ENCODE measurements around the gene FBL. TPM values are rescaled to one million over a fixed set of nuclear protein-coding genes. Genes with fewer than 3 reads are reported as not detected.
A peak's percentile ranks its signal among the peaks of the same experiment; 100 is the strongest.

The FBL gene
- total and polyA plus RNA-seq, 2 of the 13 experiments (the other 11 are each of a cell fraction or from before 2014, with no cell fraction given), result 153 to 468 TPM

GRCh38 chr19:39873385-39873784 is 27.2 kb upstream of the FBL start:
- H4K20me1 ChIP-seq (ENCODE audit: insufficient read depth, low read length), result no peaks in the 10 kb centered on the region
- no peak for ATAC-seq
- WGBS (ENCODE audit: low lambda C conversion rate), result 93% methylated on average over 8 of the region's 20 CpGs
- no peak overlapping the region for H2AFZ ChIP-seq (ENCODE audit: low read length)
- no peaks in the 10 kb centered on the region for H3K79me2 ChIP-seq (ENCODE audit: insufficient read depth, low read length)
- TF ChIP-seq CAMTA2 (CRISPR knock-in tag; IDR thresholded peaks at IDR 0.05; ENCODE audit: borderline replicate concordance), result no peak
- TF ChIP-seq ZFP91 (CRISPR knock-in tag; IDR thresholded peaks at IDR 0.05; ENCODE audit: borderline replicate concordance), result no peak
- TF ChIP-seq, protein P1, sequence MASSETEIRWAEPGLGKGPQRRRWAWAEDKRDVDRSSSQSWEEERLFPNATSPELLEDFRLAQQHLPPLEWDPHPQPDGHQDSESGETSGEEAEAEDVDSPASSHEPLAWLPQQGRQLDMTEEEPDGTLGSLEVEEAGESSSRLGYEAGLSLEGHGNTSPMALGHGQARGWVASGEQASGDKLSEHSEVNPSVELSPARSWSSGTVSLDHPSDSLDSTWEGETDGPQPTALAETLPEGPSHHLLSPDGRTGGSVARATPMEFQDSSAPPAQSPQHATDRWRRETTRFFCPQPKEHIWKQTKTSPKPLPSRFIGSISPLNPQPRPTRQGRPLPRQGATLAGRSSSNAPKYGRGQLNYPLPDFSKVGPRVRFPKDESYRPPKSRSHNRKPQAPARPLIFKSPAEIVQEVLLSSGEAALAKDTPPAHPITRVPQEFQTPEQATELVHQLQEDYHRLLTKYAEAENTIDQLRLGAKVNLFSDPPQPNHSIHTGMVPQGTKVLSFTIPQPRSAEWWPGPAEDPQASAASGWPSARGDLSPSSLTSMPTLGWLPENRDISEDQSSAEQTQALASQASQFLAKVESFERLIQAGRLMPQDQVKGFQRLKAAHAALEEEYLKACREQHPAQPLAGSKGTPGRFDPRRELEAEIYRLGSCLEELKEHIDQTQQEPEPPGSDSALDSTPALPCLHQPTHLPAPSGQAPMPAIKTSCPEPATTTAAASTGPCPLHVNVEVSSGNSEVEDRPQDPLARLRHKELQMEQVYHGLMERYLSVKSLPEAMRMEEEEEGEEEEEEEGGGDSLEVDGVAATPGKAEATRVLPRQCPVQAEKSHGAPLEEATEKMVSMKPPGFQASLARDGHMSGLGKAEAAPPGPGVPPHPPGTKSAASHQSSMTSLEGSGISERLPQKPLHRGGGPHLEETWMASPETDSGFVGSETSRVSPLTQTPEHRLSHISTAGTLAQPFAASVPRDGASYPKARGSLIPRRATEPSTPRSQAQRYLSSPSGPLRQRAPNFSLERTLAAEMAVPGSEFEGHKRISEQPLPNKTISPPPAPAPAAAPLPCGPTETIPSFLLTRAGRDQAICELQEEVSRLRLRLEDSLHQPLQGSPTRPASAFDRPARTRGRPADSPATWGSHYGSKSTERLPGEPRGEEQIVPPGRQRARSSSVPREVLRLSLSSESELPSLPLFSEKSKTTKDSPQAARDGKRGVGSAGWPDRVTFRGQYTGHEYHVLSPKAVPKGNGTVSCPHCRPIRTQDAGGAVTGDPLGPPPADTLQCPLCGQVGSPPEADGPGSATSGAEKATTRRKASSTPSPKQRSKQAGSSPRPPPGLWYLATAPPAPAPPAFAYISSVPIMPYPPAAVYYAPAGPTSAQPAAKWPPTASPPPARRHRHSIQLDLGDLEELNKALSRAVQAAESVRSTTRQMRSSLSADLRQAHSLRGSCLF (CRISPR knock-in tag; IDR thresholded peaks at IDR 0.05; ENCODE audit: borderline replicate concordance), result no peak
- no peak for TF ChIP-seq ZNF430 (CRISPR knock-in tag; IDR thresholded peaks at IDR 0.05)
- 0 out of 2 replicates have a peak, but pooled peaks have one; percentile 24 for TF ChIP-seq RBFOX2 (IDR thresholded peaks at IDR 0.05; ENCODE audit: low read depth, low read length)
- TF ChIP-seq AGO2 (optimal IDR thresholded peaks at IDR 0.05; ENCODE audit: low read depth, low read length), result peak; percentile 32
- no peak for TF ChIP-seq FOXK1 (CRISPR knock-in tag; IDR thresholded peaks at IDR 0.05; ENCODE audit: borderline replicate concordance, low read depth)
- TF ChIP-seq IRX3 (CRISPR knock-in tag; IDR thresholded peaks at IDR 0.05; ENCODE audit: borderline replicate concordance, low read depth), result no peak
- CTCF ChIA-PET (ENCODE audit: low intra/inter-chr PET ratio, low total read pairs), result no interaction called here
- no peak for FAIRE-seq
- H3K9me3 ChIP-seq (ENCODE audit: low read length), result no peaks in the 10 kb centered on the region
- no peak overlapping the region for H3K4me2 ChIP-seq (ENCODE audit: low read depth, low read length)
- no peak overlapping the region for H3K27ac ChIP-seq (ENCODE audit: extremely low read length, insufficient read depth, low read length)
- POLR2A ChIA-PET, result no interaction called here
- no peak overlapping the region for H3K9ac ChIP-seq (ENCODE audit: insufficient read depth, low read depth, low read length)
- intact Hi-C loops (cut with micrococcal nuclease; ENCODE audit: unreplicated experiment), result no loop called here
- no peaks in the 10 kb centered on the region for H3K4me1 ChIP-seq (ENCODE audit: insufficient read depth, low read length)
- in situ Hi-C loops (cut with HindIII; ENCODE audit: extremely low pct_ligation_motif_present, low pct_unique_long_range_greater_than_20kb), result no loop called here
- H3K4me3 ChIP-seq (replicated peaks in 1 of 3; ENCODE audit: insufficient read depth in 1 of 3, low read depth in 2 of 3, low read length in 3 of 3), result no peak overlapping the region
- H3K36me3 ChIP-seq (replicated peaks in 1 of 2; ENCODE audit: control insufficient read depth in 1 of 2, insufficient read depth in 2 of 2, low read length in 2 of 2), result no peaks in the 10 kb centered on the region; a peak in 2 of 5 replicates
- DNase-seq (ENCODE audit: low spot score), result no peak
- no peaks in the 10 kb centered on the region for H3K27me3 ChIP-seq (ENCODE audit: control insufficient read depth in 1 of 2, insufficient read depth in 2 of 2, low read length in 2 of 2)
- BruUV-seq (replicated peaks), result no TSS peak
